GM23338 (cell line): Measurements from ENCODE around the gene SUGCT. TPM values are rescaled to one million over a fixed set of nuclear protein-coding genes. Genes with fewer than 3 reads are reported as not detected.
A peak's percentile ranks its signal among the peaks of the same experiment; 100 is the strongest.

Source experiments
- ATAC-seq: fragments of 200-7000 bp; cut with Tn5 transposase; 3 replicates; pipeline ENCODE4 v1.9.1; 2020
- DNase-seq: peaks from one replicate; pipeline ENCODE4 v3.0.0-alpha.2; 2015; ENCODE audit warnings: low spot score
- H2AFZ ChIP-seq: fragments of 200-600 bp; sonication (generic); 2 replicates; pipeline ENCODE4 v1.8.0; 2016; ENCODE audit warnings: antibody characterized with exemption, mild to moderate bottlenecking, moderate library complexity
- H3F3A ChIP-seq: fragments of 200-600 bp; sonication (generic); replicated peaks from 2 replicates; pipeline ENCODE4 v1.8.0; 2017; ENCODE audit warnings: antibody characterized with exemption, mixed run types, low read depth
- H3K27ac ChIP-seq: fragments of 200-600 bp; sonication (generic); 2 replicates; pipeline ENCODE4 v1.6.1; 2016; ENCODE audit warnings: low read depth
- H3K27me3 ChIP-seq: fragments of 200-600 bp; sonication (generic); 2 replicates; pipeline ENCODE4 v1.8.0; 2016; ENCODE audit warnings: mild to moderate bottlenecking, mixed run types, moderate library complexity; ENCODE audit not compliant: insufficient read depth
- H3K36me3 ChIP-seq: fragments of 200-600 bp; sonication (generic); 2 replicates; pipeline ENCODE4 v1.8.0; 2016; ENCODE audit warnings: mild to moderate bottlenecking; ENCODE audit not compliant: insufficient read depth
- H3K4me1 ChIP-seq: fragments of 200-600 bp; sonication (generic); 2 replicates; pipeline ENCODE4 v1.8.0; 2016; ENCODE audit warnings: mild to moderate bottlenecking, moderate library complexity; ENCODE audit not compliant: insufficient read depth
- H3K4me2 ChIP-seq: fragments of 200-600 bp; sonication (generic); 2 replicates; pipeline ENCODE4 v1.7.1; 2017; ENCODE audit warnings: mixed run types
- H3K4me3 ChIP-seq: fragments of 200-600 bp; sonication (generic); 2 replicates; pipeline ENCODE4 v1.6.1; 2016; ENCODE audit warnings: mixed run types
- H3K79me2 ChIP-seq: fragments of 200-600 bp; sonication (generic); replicated peaks from 2 replicates; pipeline ENCODE4 v1.8.0; 2017; ENCODE audit warnings: mild to moderate bottlenecking; ENCODE audit not compliant: insufficient read depth
- H3K9me2 ChIP-seq: fragments of 200-600 bp; sonication (generic); 2 replicates; pipeline ENCODE4 v1.8.0; 2017; ENCODE audit not compliant: insufficient read depth
- H4K20me1 ChIP-seq: fragments of 200-600 bp; sonication (generic); replicated peaks from 2 replicates; pipeline ENCODE4 v1.8.0; 2017; ENCODE audit warnings: mild to moderate bottlenecking; ENCODE audit not compliant: insufficient read depth
- H3K27ac Mint-ChIP-seq: 2 replicates; pipeline ENCODE4 v1.8.0; 2020; ENCODE audit warnings: inconsistent platforms, mild to moderate bottlenecking, moderate library complexity, mixed read lengths
- H3K27me3 Mint-ChIP-seq: 3 replicates; pipeline ENCODE4 v1.8.0; 2022; ENCODE audit warnings: low read depth, mild to moderate bottlenecking, moderate library complexity, mixed read lengths, inconsistent platforms; ENCODE audit not compliant: insufficient read depth, poor library complexity
- H3K36me3 Mint-ChIP-seq: 3 replicates; pipeline ENCODE4 v1.8.0; 2021; ENCODE audit warnings: low read depth, mild to moderate bottlenecking, inconsistent platforms, moderate library complexity, mixed read lengths
- H3K4me1 Mint-ChIP-seq: 3 replicates; pipeline ENCODE4 v1.8.0; 2020; ENCODE audit warnings: mild to moderate bottlenecking, inconsistent platforms, mixed read lengths
- H3K4me3 Mint-ChIP-seq: 3 replicates; pipeline ENCODE4 v1.8.0; 2021; ENCODE audit warnings: moderate library complexity, mild to moderate bottlenecking, inconsistent platforms, mixed read lengths
- H3K9me3 Mint-ChIP-seq: 3 replicates; pipeline ENCODE4 v1.8.0; 2020; ENCODE audit warnings: moderate library complexity, mild to moderate bottlenecking, inconsistent platforms, mixed read lengths
- CREB1 ChIP-seq: fragments of 250-450 bp; sonication (Bioruptor Pico); IDR thresholded peaks from 2 replicates; pipeline ENCODE4 v1.5.0; 2020; ENCODE audit warnings: low read depth, mild to moderate bottlenecking, moderate library complexity
- EZH2 ChIP-seq: fragments of 200-600 bp; sonication (generic); IDR thresholded peaks from one replicate; pipeline ENCODE4 v1.8.0; 2017; ENCODE audit warnings: antibody characterized with exemption, mild to moderate bottlenecking, low read depth; ENCODE audit not compliant: unreplicated experiment
- EZH2phosphoT487 ChIP-seq: fragments of 200-600 bp; sonication (generic); IDR thresholded peaks from one replicate; pipeline ENCODE4 v1.8.1; 2018; ENCODE audit warnings: antibody characterized with exemption; ENCODE audit not compliant: unreplicated experiment
- JUNB ChIP-seq: IDR thresholded peaks from one replicate; pipeline ENCODE4 v1.6.1; 2016; ENCODE audit warnings: antibody characterized with exemption; ENCODE audit not compliant: unreplicated experiment
- NANOG ChIP-seq: IDR thresholded peaks from 2 replicates; pipeline ENCODE4 v1.6.1; 2016; ENCODE audit warnings: antibody characterized with exemption, borderline replicate concordance
- POLR2AphosphoS5 ChIP-seq: IDR thresholded peaks from 2 replicates; pipeline ENCODE4 v1.6.1; 2016; ENCODE audit warnings: antibody characterized with exemption, low read depth
- REST ChIP-seq: IDR thresholded peaks from one replicate; pipeline ENCODE4 v1.6.1; 2018; ENCODE audit warnings: antibody characterized with exemption; ENCODE audit not compliant: unreplicated experiment
- STAT1 ChIP-seq: IDR thresholded peaks from one replicate; pipeline ENCODE4 v1.6.1; 2016; ENCODE audit warnings: antibody characterized with exemption; ENCODE audit not compliant: unreplicated experiment
- ZNF331 ChIP-seq: fragments of 250-450 bp; sonication (Bioruptor Pico); IDR thresholded peaks from 2 replicates; pipeline ENCODE4 v1.5.0; 2020; ENCODE audit warnings: low read depth, mild to moderate bottlenecking, moderate library complexity
- polyA plus RNA-seq: library from polyadenylated mRNA; unstranded; fragments of >200 nt; fragmentation: Nextera tagmentation; extraction: Ambion mirVana; gene quantifications from 2 replicates; pipeline ENCODE4 v1.2.1, GENCODE V29; 2016
- total RNA-seq: library from RNA; depleted of rRNA; stranded (reverse); fragments of >200 nt; shearing (Covaris generic); gene quantifications from 2 replicates; pipeline ENCODE4 v1.2.3, GENCODE V29; 2014
- TF ChIP-seq, protein P1 (sequence below), 2 experiments: fragments of 200-600 bp in 1 of 2; sonication (generic) in 1 of 2; conservative IDR thresholded peaks; 2 replicates each; pipeline versions ENCODE4 v1.5.1 to v1.6.1; 2016 to 2017; ENCODE audit warnings: antibody characterized with exemption in 2 of 2, low read depth in 2 of 2, mild to moderate bottlenecking in 2 of 2, moderate library complexity in 1 of 2
- TF ChIP-seq, protein P2 (sequence below): IDR thresholded peaks from 2 replicates; pipeline ENCODE4 v1.6.1; 2016; ENCODE audit warnings: antibody characterized with exemption

The SUGCT gene
- total and polyA plus RNA-seq, 2 experiments from 2014 or later: 4.2 to 5.6 TPM

GRCh38 chr7:40316176-40316575 is 181.4 kb downstream of the SUGCT start:
- DNase-seq (no peak), ATAC-seq (no peak)
- no peak overlapping the region for H3K4me2 ChIP-seq
- no peaks in the 10 kb centered on the region; the same call in 1 of the 2 replicates for H3K9me2 ChIP-seq
- no peak for TF ChIP-seq CREB1 (CRISPR knock-in tag)
- TF ChIP-seq POLR2AphosphoS5: no peak
- TF ChIP-seq REST: no peak
- no peak for TF ChIP-seq NANOG
- TF ChIP-seq, protein P1, sequence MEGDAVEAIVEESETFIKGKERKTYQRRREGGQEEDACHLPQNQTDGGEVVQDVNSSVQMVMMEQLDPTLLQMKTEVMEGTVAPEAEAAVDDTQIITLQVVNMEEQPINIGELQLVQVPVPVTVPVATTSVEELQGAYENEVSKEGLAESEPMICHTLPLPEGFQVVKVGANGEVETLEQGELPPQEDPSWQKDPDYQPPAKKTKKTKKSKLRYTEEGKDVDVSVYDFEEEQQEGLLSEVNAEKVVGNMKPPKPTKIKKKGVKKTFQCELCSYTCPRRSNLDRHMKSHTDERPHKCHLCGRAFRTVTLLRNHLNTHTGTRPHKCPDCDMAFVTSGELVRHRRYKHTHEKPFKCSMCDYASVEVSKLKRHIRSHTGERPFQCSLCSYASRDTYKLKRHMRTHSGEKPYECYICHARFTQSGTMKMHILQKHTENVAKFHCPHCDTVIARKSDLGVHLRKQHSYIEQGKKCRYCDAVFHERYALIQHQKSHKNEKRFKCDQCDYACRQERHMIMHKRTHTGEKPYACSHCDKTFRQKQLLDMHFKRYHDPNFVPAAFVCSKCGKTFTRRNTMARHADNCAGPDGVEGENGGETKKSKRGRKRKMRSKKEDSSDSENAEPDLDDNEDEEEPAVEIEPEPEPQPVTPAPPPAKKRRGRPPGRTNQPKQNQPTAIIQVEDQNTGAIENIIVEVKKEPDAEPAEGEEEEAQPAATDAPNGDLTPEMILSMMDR (conservative IDR thresholded peaks at IDR 0.05; ENCODE audit: low read depth in 2 of 2): no peak
- Mint-ChIP-seq H3K4me1 (peaks cover 10% of the 10 kb centered on the region), H3K36me3 (no peaks in the 10 kb centered on the region), H3K4me3 (no peak overlapping the region), H3K27me3 (no peaks in the 10 kb centered on the region), H3K9me3 (no peaks in the 10 kb centered on the region; the same call in 2 of the 3 replicates), H3K27ac (no peak overlapping the region)
- H3K27me3 ChIP-seq: no peaks in the 10 kb centered on the region
- H3K79me2 ChIP-seq: no peaks in the 10 kb centered on the region
- no peak overlapping the region for H2AFZ ChIP-seq
- H3K27ac ChIP-seq: no peak overlapping the region
- no peaks in the 10 kb centered on the region for H3K36me3 ChIP-seq
- no peaks in the 10 kb centered on the region for H4K20me1 ChIP-seq
- no peaks in the 10 kb centered on the region for H3F3A ChIP-seq
- peaks cover 7% of the 10 kb centered on the region for H3K4me1 ChIP-seq
- no peak overlapping the region for H3K4me3 ChIP-seq

GRCh38 chr7:40324914-40325313 is 190.1 kb downstream of the SUGCT start:
- H3K36me3 ChIP-seq: no peaks in the 10 kb centered on the region
- H3K4me1 ChIP-seq: peaks cover 14% of the 10 kb centered on the region; the same call in 1 of the 2 replicates
- H3K27ac ChIP-seq: no peak overlapping the region
- H3K79me2 ChIP-seq: no peaks in the 10 kb centered on the region
- no peaks in the 10 kb centered on the region for H3F3A ChIP-seq
- Mint-ChIP-seq H3K9me3 (no peaks in the 10 kb centered on the region), H3K27me3 (peaks cover 5% of the 10 kb centered on the region), H3K27ac (no peak overlapping the region; the same call in 1 of the 2 replicates), H3K36me3 (no peaks in the 10 kb centered on the region; the same call in 2 of the 3 replicates), H3K4me1 (peaks cover 9% of the 10 kb centered on the region), H3K4me3 (no peak overlapping the region)
- no peak overlapping the region for H3K4me3 ChIP-seq
- H4K20me1 ChIP-seq: no peaks in the 10 kb centered on the region
- H3K4me2 ChIP-seq: peak overlapping the region; percentile 27; the same call in 1 of the 2 replicates
- ATAC-seq: no peak
- no peaks in the 10 kb centered on the region for H3K27me3 ChIP-seq
- DNase-seq: no peak
- no peak overlapping the region for H2AFZ ChIP-seq
- no peaks in the 10 kb centered on the region for H3K9me2 ChIP-seq
- no peak for TF ChIP-seq NANOG
- TF ChIP-seq POLR2AphosphoS5: no peak
- TF ChIP-seq ZNF331 (CRISPR knock-in tag): no peak
- TF ChIP-seq, protein P2, sequence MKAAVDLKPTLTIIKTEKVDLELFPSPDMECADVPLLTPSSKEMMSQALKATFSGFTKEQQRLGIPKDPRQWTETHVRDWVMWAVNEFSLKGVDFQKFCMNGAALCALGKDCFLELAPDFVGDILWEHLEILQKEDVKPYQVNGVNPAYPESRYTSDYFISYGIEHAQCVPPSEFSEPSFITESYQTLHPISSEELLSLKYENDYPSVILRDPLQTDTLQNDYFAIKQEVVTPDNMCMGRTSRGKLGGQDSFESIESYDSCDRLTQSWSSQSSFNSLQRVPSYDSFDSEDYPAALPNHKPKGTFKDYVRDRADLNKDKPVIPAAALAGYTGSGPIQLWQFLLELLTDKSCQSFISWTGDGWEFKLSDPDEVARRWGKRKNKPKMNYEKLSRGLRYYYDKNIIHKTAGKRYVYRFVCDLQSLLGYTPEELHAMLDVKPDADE: no peak
- TF ChIP-seq, protein P1 (conservative IDR thresholded peaks at IDR 0.05; ENCODE audit: low read depth in 2 of 2): no peak
- TF ChIP-seq JUNB: no peak
- no peak for TF ChIP-seq CREB1 (CRISPR knock-in tag)
- TF ChIP-seq REST: no peak
- TF ChIP-seq EZH2: no peak
- no peak for TF ChIP-seq EZH2phosphoT487
- TF ChIP-seq STAT1: no peak
